Endothelial cell of umbilical vein (primary cell): Measurements from ENCODE around the gene SHMT1. TPM values are rescaled to one million over a fixed set of nuclear protein-coding genes. Genes with fewer than 3 reads are reported as not detected.

ENCODE experiments used
- BruUV-seq: library from RNA; stranded (reverse); fragments of 400-500 nt; replicated peaks from 2 replicates; lab custom pipeline; 2021; lab: Mats Ljungman, UMichigan
- CTCF ChIA-PET: fragments of 300-600, 350-600 bp; sonication (Branson Sonifier 250); formaldehyde crosslinking; loops from one replicate; lab custom pipeline; 2021; ENCODE audit warnings: antibody characterized with exemption, inconsistent platforms; lab: Charles Lee
- POLR2A ChIA-PET: fragments of 300-600, 350-600 bp; sonication (Branson Sonifier 250); formaldehyde crosslinking; loops from one replicate; lab custom pipeline; 2021; ENCODE audit warnings: antibody characterized with exemption, inconsistent platforms; lab: Charles Lee
- DNase-seq: peaks from one replicate; pipeline ENCODE4 v3.0.0-alpha.2; 2011; ENCODE audit warnings: low read depth, low spot score
- FAIRE-seq: peaks from 2 replicates; lab custom pipeline; 2011; peaks lifted over from hg19 to GRCh38; lab: Jason Lieb, UNC
- H2AFZ ChIP-seq: 2 replicates; pipeline ENCODE4 v1.6.0; 2012; ENCODE audit warnings: low read depth, low read length, control low read depth, inconsistent platforms
- H3K27ac ChIP-seq: 2 replicates; pipeline ENCODE4 v1.5.1; 2011; ENCODE audit warnings: low read depth, mild to moderate bottlenecking, control low read depth, low read length, moderate library complexity; ENCODE audit not compliant: insufficient read depth
- H3K27me3 ChIP-seq, 2 experiments: 2 replicates each; pipeline versions ENCODE4 v1.6.0 to v1.6.1; 2011; ENCODE audit warnings: low read length in 2 of 2, mixed read lengths in 1 of 2; ENCODE audit not compliant: control insufficient read depth in 2 of 2, insufficient read depth in 2 of 2
- H3K36me3 ChIP-seq, 2 experiments: 2 replicates in 1 of 2; 3 replicates in 1 of 2; pipeline ENCODE4 v1.5.1; 2011; ENCODE audit warnings: low read length in 2 of 2, mild to moderate bottlenecking in 1 of 2, moderate library complexity in 1 of 2; ENCODE audit not compliant: control insufficient read depth in 2 of 2, insufficient read depth in 2 of 2; ENCODE audit errors: extremely low read depth in 1 of 2
- H3K4me1 ChIP-seq: 3 replicates; pipeline ENCODE4 v1.5.1; 2011; ENCODE audit warnings: mild to moderate bottlenecking, low read length; ENCODE audit not compliant: control insufficient read depth, insufficient read depth; ENCODE audit errors: extremely low read depth
- H3K4me2 ChIP-seq: 2 replicates; pipeline ENCODE4 v1.6.1; 2011; ENCODE audit warnings: low read length, control low read depth, mixed read lengths; ENCODE audit not compliant: insufficient read depth
- H3K4me3 ChIP-seq, 3 experiments: fragments of 200-600 bp in 1 of 3; sonication (generic), shearing (Covaris generic) in 1 of 3; replicated peaks in 1 of 3; 2 replicates each; pipeline ENCODE4 v1.5.1; 2011 to 2016; ENCODE audit warnings: control low read depth in 3 of 3, low read length in 3 of 3, mild to moderate bottlenecking in 2 of 3, inconsistent platforms in 1 of 3, low read depth in 1 of 3, moderate library complexity in 1 of 3; ENCODE audit not compliant: insufficient read depth in 1 of 3
- H3K79me2 ChIP-seq: 2 replicates; pipeline ENCODE4 v1.6.0; 2012; ENCODE audit warnings: low read length, inconsistent platforms; ENCODE audit not compliant: control insufficient read depth, insufficient read depth
- H3K9ac ChIP-seq: replicated peaks from 2 replicates; pipeline ENCODE3; 2011; ENCODE audit warnings: low read length, control low read depth; ENCODE audit not compliant: insufficient read depth; ENCODE audit errors: extremely low read depth
- H3K9me1 ChIP-seq: replicated peaks from 3 replicates; pipeline ENCODE4 v1.6.0; 2011; ENCODE audit warnings: mild to moderate bottlenecking, low read length; ENCODE audit not compliant: control insufficient read depth, insufficient read depth; ENCODE audit errors: extremely low read depth
- H3K9me3 ChIP-seq: replicated peaks from 2 replicates; pipeline ENCODE4 v1.5.1; 2012; ENCODE audit warnings: low read length, inconsistent platforms; ENCODE audit not compliant: control insufficient read depth, insufficient read depth
- H4K20me1 ChIP-seq: replicated peaks from 2 replicates; pipeline ENCODE3; 2011; ENCODE audit warnings: mild to moderate bottlenecking, low read length; ENCODE audit not compliant: control insufficient read depth, insufficient read depth; ENCODE audit errors: extremely low read depth
- EZH2 ChIP-seq: IDR thresholded peaks from 2 replicates; pipeline ENCODE4 v1.6.1; 2012; ENCODE audit warnings: borderline replicate concordance, low read depth, mild to moderate bottlenecking, moderate library complexity, low read length, inconsistent platforms; ENCODE audit not compliant: severe bottlenecking
- FOS ChIP-seq: IDR thresholded peaks from 2 replicates; pipeline ENCODE4 v1.6.1; 2011; ENCODE audit warnings: mild to moderate bottlenecking, low read length, moderate library complexity, borderline replicate concordance; ENCODE audit not compliant: insufficient read depth
- GATA2 ChIP-seq: IDR thresholded peaks from 2 replicates; pipeline ENCODE4 v1.7.0; 2011; ENCODE audit warnings: low read depth, mild to moderate bottlenecking, moderate library complexity, mixed read lengths, low read length; ENCODE audit not compliant: insufficient read length, insufficient read depth
- JUN ChIP-seq: IDR thresholded peaks from 2 replicates; pipeline ENCODE4 v1.6.1; 2011; ENCODE audit warnings: borderline replicate concordance, low read depth; ENCODE audit not compliant: insufficient read length, insufficient read depth
- MYC ChIP-seq: IDR thresholded peaks from one replicate; pipeline ENCODE4 v1.6.1; 2011; ENCODE audit warnings: mild to moderate bottlenecking, low read depth, low read length
- POLR2A ChIP-seq: IDR thresholded peaks from 2 replicates; pipeline ENCODE4 v1.6.1; 2012; ENCODE audit warnings: low read depth, mild to moderate bottlenecking, control low read depth, low read length
- POLR2AphosphoS5 ChIP-seq: IDR thresholded peaks from 2 replicates; pipeline ENCODE4 v1.6.1; 2012; ENCODE audit warnings: low read depth, mild to moderate bottlenecking, control low read depth, low read length, moderate library complexity; ENCODE audit not compliant: insufficient read depth
- dilution Hi-C: fragments of 300-500 bp; cut with MboI; formaldehyde crosslinking; loops from one replicate; pipeline ENCODE4 v1.15.0; 2019; ENCODE audit warnings: low sequenced_read_pairs; ENCODE audit not compliant: extremely low pct_ligation_motif_present
- intact Hi-C: fragments of 100-400 bp; cut with micrococcal nuclease; formaldehyde crosslinking; loops from one replicate; pipeline ENCODE4 v1.10.0; 2022
- polyA plus RNA-seq, 4 experiments: library from polyadenylated mRNA; depleted of rRNA in 3 of 4; stranded (reverse) in 3 of 4; unstranded in 1 of 4; fragments of >200 nt; gene quantifications; 2 replicates each; pipeline versions ENCODE4 v1.2.1 to v1.2.3, GENCODE V29; 2011 to 2012; ENCODE audit warnings: missing spikeins in 1 of 4
- total RNA-seq: library from RNA; stranded (reverse); gene quantifications from 2 replicates; pipeline ENCODE4 v1.2.3, GENCODE V29; 2021
- TF ChIP-seq, protein P1 (sequence below): IDR thresholded peaks from 2 replicates; pipeline ENCODE4 v1.6.1; 2011; ENCODE audit not compliant: insufficient read depth, insufficient read length
- TF ChIP-seq, protein P2 (sequence below), 2 donors: IDR thresholded peaks; 1 replicate in 1 of 2; 2 replicates in 1 of 2; pipeline ENCODE4 v1.5.1; 2011; ENCODE audit warnings: low read length in 2 of 2, mild to moderate bottlenecking in 2 of 2, moderate library complexity in 2 of 2, control low read depth in 1 of 2, inconsistent platforms in 1 of 2, low read depth in 1 of 2; ENCODE audit not compliant: insufficient read depth in 1 of 2; ENCODE audit errors: extremely low read depth in 1 of 2

The SHMT1 gene
- total and polyA plus RNA-seq, 2 donors (not counting 3 experiments of a cell fraction or from before 2014, with no cell fraction given): 18.9 to 27.6 TPM

DNA sequence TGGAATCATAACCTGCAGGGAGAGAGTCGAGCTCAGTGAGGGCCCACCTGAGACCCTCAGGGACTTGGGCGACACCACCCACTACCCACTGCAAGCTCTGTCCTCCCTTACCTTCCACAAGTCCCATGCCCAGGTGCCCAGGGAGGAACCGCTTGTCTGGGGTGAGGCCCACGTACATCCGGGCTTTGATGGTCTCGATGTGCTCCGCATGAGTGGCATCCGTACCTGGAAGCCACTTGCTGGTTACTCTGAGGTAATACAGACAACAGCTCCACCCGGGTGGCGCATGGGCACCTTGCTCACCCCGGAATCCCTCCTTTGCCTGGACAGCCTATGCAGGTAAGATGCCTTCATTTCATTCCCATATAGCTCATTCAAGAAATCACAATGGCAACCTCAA lies 78.1 kb downstream of the SHMT1 start:
- Histone ChIP-seq H3K4me2 (no peak overlapping the region), H3K9me3 (no peaks in the 10 kb centered on the region), H3K4me1 (no peaks in the 10 kb centered on the region), H3K9ac (no peak overlapping the region), H3K9me1 (no peaks in the 10 kb centered on the region), H2AFZ (no peak overlapping the region), H4K20me1 (no peaks in the 10 kb centered on the region), H3K4me3 (no peak overlapping the region), H3K27ac (no peak overlapping the region), H3K27me3 (no peaks in the 10 kb centered on the region), H3K79me2 (no peaks in the 10 kb centered on the region), H3K36me3 (peaks cover 30 to 45% of the 10 kb centered on the region in 2 experiments)
- intact Hi-C loops (no loop called here), dilution Hi-C loops (no loop called here)
- DNase-seq: no peak
- CTCF ChIA-PET: interaction anchor here (0.7 to 1.0 kb wide), 2 partner anchors 10 to 37 kb away, joined by 3 read pairs; no protein-coding TSS in a partner anchor
- BruUV-seq: no TSS peak
- POLR2A ChIA-PET: no interaction called here
- no peak for FAIRE-seq
- TF ChIP-seq EZH2 (no peak), JUN (no peak), FOS (no peak), POLR2AphosphoS5 (no peak), POLR2A (no peak), GATA2 (no peak), MYC (no peak)
- TF ChIP-seq, protein P1, sequence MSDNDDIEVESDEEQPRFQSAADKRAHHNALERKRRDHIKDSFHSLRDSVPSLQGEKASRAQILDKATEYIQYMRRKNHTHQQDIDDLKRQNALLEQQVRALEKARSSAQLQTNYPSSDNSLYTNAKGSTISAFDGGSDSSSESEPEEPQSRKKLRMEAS: no peak
- TF ChIP-seq, protein P2, sequence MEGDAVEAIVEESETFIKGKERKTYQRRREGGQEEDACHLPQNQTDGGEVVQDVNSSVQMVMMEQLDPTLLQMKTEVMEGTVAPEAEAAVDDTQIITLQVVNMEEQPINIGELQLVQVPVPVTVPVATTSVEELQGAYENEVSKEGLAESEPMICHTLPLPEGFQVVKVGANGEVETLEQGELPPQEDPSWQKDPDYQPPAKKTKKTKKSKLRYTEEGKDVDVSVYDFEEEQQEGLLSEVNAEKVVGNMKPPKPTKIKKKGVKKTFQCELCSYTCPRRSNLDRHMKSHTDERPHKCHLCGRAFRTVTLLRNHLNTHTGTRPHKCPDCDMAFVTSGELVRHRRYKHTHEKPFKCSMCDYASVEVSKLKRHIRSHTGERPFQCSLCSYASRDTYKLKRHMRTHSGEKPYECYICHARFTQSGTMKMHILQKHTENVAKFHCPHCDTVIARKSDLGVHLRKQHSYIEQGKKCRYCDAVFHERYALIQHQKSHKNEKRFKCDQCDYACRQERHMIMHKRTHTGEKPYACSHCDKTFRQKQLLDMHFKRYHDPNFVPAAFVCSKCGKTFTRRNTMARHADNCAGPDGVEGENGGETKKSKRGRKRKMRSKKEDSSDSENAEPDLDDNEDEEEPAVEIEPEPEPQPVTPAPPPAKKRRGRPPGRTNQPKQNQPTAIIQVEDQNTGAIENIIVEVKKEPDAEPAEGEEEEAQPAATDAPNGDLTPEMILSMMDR (IDR thresholded peaks at IDR 0.05; ENCODE audit: extremely low read depth in 1 of 2, insufficient read depth in 1 of 2, low read depth in 1 of 2, low read length in 2 of 2): no peak
